Endodermal cell (in vitro differentiated cells): ENCODE results near the gene RGS5. TPM values are rescaled to one million over a fixed set of nuclear protein-coding genes. Genes with fewer than 3 reads are reported as not detected.

Source experiments
- DNase-seq: peaks from one replicate; pipeline ENCODE4 v3.0.0-alpha.2; 2017
- H3K27ac ChIP-seq: 2 replicates; pipeline ENCODE4 v1.5.1; 2013; ENCODE audit warnings: mild to moderate bottlenecking, low read depth, low read length, moderate library complexity
- H3K27me3 ChIP-seq: 2 replicates; pipeline ENCODE4 v1.6.1; 2013; ENCODE audit warnings: mild to moderate bottlenecking, low read length, moderate library complexity; ENCODE audit not compliant: insufficient read depth, control insufficient read depth, poor library complexity, severe bottlenecking
- H3K36me3 ChIP-seq: 2 replicates; pipeline ENCODE4 v1.7.0; 2013; ENCODE audit warnings: mild to moderate bottlenecking, low read length, moderate library complexity; ENCODE audit not compliant: control insufficient read depth, insufficient read depth
- H3K4me1 ChIP-seq: one replicate; pipeline ENCODE4 v1.7.0; 2013; ENCODE audit warnings: low read length; ENCODE audit not compliant: control insufficient read depth, insufficient read depth
- H3K4me3 ChIP-seq: 2 replicates; pipeline ENCODE4 v1.5.1; 2013; ENCODE audit warnings: mild to moderate bottlenecking, low read length, moderate library complexity
- H3K9ac ChIP-seq: 2 replicates; pipeline ENCODE4 v1.6.1; 2013; ENCODE audit warnings: mild to moderate bottlenecking, low read length, moderate library complexity; ENCODE audit not compliant: poor library complexity, severe bottlenecking; ENCODE audit errors: extremely low read depth
- H3K9me3 ChIP-seq: 2 replicates; pipeline ENCODE4 v1.6.1; 2013; ENCODE audit warnings: mild to moderate bottlenecking, low read length, moderate library complexity; ENCODE audit not compliant: control insufficient read depth
- H3K27ac Mint-ChIP-seq: 2 replicates; pipeline ENCODE4 v1.8.0; 2020; ENCODE audit warnings: mixed read lengths
- H3K27me3 Mint-ChIP-seq: 2 replicates; pipeline ENCODE4 v1.8.0; 2021; ENCODE audit warnings: mild to moderate bottlenecking, mixed read lengths; ENCODE audit not compliant: insufficient read depth
- H3K36me3 Mint-ChIP-seq: 2 replicates; pipeline ENCODE4 v1.8.0; 2020; ENCODE audit warnings: low read depth, mixed read lengths
- H3K4me1 Mint-ChIP-seq: 2 replicates; pipeline ENCODE4 v1.8.0; 2020; ENCODE audit warnings: mixed read lengths
- H3K4me3 Mint-ChIP-seq: 2 replicates; pipeline ENCODE4 v1.8.0; 2020; ENCODE audit warnings: mild to moderate bottlenecking, moderate library complexity, mixed read lengths
- H3K9me3 Mint-ChIP-seq: 2 replicates; pipeline ENCODE4 v1.8.0; 2020; ENCODE audit warnings: mild to moderate bottlenecking, mixed read lengths
- CTCF ChIP-seq: fragments of 200-600 bp; sonication (generic); conservative IDR thresholded peaks from 2 replicates; pipeline ENCODE4 v1.5.0; 2021; ENCODE audit warnings: antibody characterized with exemption, mild to moderate bottlenecking
- WGBS, 2 experiments: methylation state at CpG; one replicate each; pipeline versions ENCODE4 v1.1.5 to v1.1.7; 2013; ENCODE audit warnings: missing lambda C conversion rate in 2 of 2, mixed read lengths in 1 of 2; ENCODE audit not compliant: insufficient coverage in 1 of 2, insufficient read length in 1 of 2; 5-methylcytosine and 5-hydroxymethylcytosine counted together
- total RNA-seq, 2 donors: library from RNA; stranded (reverse); fragmentation: NEBNext Ultra II Directional in 1 of 2; extraction: Animal tissue kit (Norgen Biotek cat#: 25700) in 1 of 2; gene quantifications; 2 replicates in 1 of 2; 3 replicates in 1 of 2; pipeline ENCODE4 v1.2.1, GENCODE V29; 2021

RGS5 gene
- total RNA-seq, 2 donors from 2014 or later: 48.4 to 88.9 TPM

GRCh38 chr1:163178628-163179027, 24.1 kb downstream of the RGS5 start:
- TF ChIP-seq CTCF: no peak
- Mint-ChIP-seq H3K27ac (no peak overlapping the region), H3K9me3 (no peaks in the 10 kb centered on the region), H3K27me3 (no peaks in the 10 kb centered on the region), H3K4me1 (peaks cover 9% of the 10 kb centered on the region), H3K4me3 (no peak overlapping the region), H3K36me3 (no peaks in the 10 kb centered on the region)
- Histone ChIP-seq H3K9ac (no peak overlapping the region), H3K4me3 (no peak overlapping the region), H3K36me3 (peaks cover 17% of the 10 kb centered on the region), H3K4me1 (no peaks in the 10 kb centered on the region), H3K9me3 (no peaks in the 10 kb centered on the region), H3K27me3 (no peaks in the 10 kb centered on the region), H3K27ac (no peak overlapping the region)
- no peak for DNase-seq
- WGBS, 2 experiments: 87 to 100% methylated on average over 1 to 2 of the region's 2 CpGs

GRCh38 chr1:163176797-163177196, 25.9 kb downstream of the RGS5 start:
- Mint-ChIP-seq H3K4me1 (peaks cover 7% of the 10 kb centered on the region), H3K9me3 (no peaks in the 10 kb centered on the region), H3K27ac (no peak overlapping the region), H3K36me3 (no peaks in the 10 kb centered on the region), H3K27me3 (no peaks in the 10 kb centered on the region), H3K4me3 (no peak overlapping the region)
- H3K9me3 ChIP-seq: no peaks in the 10 kb centered on the region
- TF ChIP-seq CTCF: no peak
- H3K9ac ChIP-seq: no peak overlapping the region
- no peak overlapping the region for H3K27ac ChIP-seq
- no peak overlapping the region for H3K4me3 ChIP-seq
- 89 to 100% methylated on average over 2 to 4 of the region's 4 CpGs for WGBS, 2 experiments
- H3K27me3 ChIP-seq: no peaks in the 10 kb centered on the region
- H3K36me3 ChIP-seq: peaks cover 9% of the 10 kb centered on the region
- no peaks in the 10 kb centered on the region for H3K4me1 ChIP-seq
- DNase-seq: no peak

GRCh38 chr1:163174524-163175437, 27.9 kb downstream of the RGS5 start:
- DNase-seq: peak; percentile 85
- peak; percentile 91 for TF ChIP-seq CTCF
- Mint-ChIP-seq H3K4me3 (no peak overlapping the region), H3K27ac (no peak overlapping the region), H3K27me3 (no peaks in the 10 kb centered on the region), H3K9me3 (no peaks in the 10 kb centered on the region), H3K36me3 (no peaks in the 10 kb centered on the region), H3K4me1 (peaks cover 8% of the 10 kb centered on the region)
- Histone ChIP-seq H3K9me3 (no peaks in the 10 kb centered on the region), H3K27ac (no peak overlapping the region), H3K9ac (no peak overlapping the region), H3K4me3 (no peak overlapping the region), H3K27me3 (no peaks in the 10 kb centered on the region), H3K4me1 (no peaks in the 10 kb centered on the region), H3K36me3 (peaks cover 4% of the 10 kb centered on the region)
- 67 to 71% methylated on average over 15 to 18 of the region's 18 CpGs for WGBS, 2 experiments
